ENCODE results near the gene ST7. TPM values are rescaled to one million over a fixed set of nuclear protein-coding genes. Genes with fewer than 3 reads are reported as not detected.

The ST7 gene
- total RNA-seq, 2 experiments from 2014 or later = 5.9 to 9.2 TPM

DNA sequence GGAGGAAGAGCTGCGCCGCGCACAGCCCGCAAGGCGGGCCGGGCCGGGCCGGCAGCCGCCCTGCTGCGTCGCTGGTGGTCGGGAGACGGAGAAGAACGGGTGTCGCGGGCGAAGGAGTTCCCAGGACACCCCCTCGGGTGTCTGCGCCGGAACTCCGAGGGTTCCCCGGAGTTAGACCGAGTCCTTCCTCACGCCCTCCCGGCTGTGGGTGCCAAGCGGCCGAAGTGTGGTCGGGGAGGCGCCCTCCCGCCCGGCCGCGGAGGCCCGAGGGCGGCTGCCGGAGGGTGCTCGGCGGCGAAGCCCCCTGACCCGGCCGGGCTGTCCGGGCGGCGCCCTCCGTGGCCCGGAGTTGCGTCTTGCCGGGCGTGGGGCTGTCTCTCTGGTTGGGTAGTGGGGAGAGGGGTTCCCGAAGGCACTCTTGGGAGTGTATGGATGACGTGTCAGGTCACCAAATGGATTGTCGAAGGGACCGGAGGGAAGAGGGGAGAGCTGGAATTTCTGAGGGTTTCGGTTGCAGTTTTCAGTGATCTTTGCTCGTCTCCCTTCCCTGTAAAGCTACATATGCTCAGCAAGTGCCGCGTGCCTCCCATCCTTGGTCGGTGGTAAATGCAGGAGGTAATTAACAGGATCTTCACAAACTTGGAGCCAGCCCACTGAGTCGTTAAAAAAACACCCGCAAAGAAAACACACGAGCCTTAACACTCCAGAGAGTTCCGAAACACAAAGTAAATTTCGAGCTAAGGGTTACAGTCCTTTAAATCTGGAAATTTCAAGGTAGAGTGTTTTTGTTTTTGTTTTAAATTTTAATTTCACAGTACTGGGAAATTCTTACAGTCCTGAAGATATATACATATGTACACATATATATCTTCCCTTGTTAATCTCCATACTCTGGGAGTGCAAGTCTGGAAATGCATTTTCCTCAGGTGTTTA is 871 bp downstream of the ST7 start:
- CTCF ChIA-PET = interaction anchor here (0.8 to 1.7 kb wide), 4 partner anchors 30 to 172 kb away, joined by 3 to 5 read pairs (median 4); no protein-coding TSS in a partner anchor
- TF ChIP-seq, protein P1, sequence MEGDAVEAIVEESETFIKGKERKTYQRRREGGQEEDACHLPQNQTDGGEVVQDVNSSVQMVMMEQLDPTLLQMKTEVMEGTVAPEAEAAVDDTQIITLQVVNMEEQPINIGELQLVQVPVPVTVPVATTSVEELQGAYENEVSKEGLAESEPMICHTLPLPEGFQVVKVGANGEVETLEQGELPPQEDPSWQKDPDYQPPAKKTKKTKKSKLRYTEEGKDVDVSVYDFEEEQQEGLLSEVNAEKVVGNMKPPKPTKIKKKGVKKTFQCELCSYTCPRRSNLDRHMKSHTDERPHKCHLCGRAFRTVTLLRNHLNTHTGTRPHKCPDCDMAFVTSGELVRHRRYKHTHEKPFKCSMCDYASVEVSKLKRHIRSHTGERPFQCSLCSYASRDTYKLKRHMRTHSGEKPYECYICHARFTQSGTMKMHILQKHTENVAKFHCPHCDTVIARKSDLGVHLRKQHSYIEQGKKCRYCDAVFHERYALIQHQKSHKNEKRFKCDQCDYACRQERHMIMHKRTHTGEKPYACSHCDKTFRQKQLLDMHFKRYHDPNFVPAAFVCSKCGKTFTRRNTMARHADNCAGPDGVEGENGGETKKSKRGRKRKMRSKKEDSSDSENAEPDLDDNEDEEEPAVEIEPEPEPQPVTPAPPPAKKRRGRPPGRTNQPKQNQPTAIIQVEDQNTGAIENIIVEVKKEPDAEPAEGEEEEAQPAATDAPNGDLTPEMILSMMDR (IDR thresholded peaks at IDR 0.05) = no peak
- H3K4me1 Mint-ChIP-seq (ENCODE audit: low read depth) = peaks cover 32% of the 10 kb centered on the region
- peak overlapping the region; percentile 93 for H3K4me3 Mint-ChIP-seq
- no peaks in the 10 kb centered on the region for H3K9me3 Mint-ChIP-seq
- peak overlapping the region; percentile 95 for H3K27ac Mint-ChIP-seq
- ATAC-seq (peak; percentile 11), DNase-seq (peak; percentile 29)
- POLR2A ChIA-PET = interaction anchor here (0.5 to 1.8 kb wide), 9 partner anchors 10 to 173 kb away, joined by 3 to 5 read pairs (median 3); no protein-coding TSS in a partner anchor
- H3K27me3 Mint-ChIP-seq = peaks cover 3% of the 10 kb centered on the region
- H3K36me3 Mint-ChIP-seq (ENCODE audit: low read depth) = peaks cover 5% of the 10 kb centered on the region
- intact Hi-C loops (cut with micrococcal nuclease) = no loop called here

DNA sequence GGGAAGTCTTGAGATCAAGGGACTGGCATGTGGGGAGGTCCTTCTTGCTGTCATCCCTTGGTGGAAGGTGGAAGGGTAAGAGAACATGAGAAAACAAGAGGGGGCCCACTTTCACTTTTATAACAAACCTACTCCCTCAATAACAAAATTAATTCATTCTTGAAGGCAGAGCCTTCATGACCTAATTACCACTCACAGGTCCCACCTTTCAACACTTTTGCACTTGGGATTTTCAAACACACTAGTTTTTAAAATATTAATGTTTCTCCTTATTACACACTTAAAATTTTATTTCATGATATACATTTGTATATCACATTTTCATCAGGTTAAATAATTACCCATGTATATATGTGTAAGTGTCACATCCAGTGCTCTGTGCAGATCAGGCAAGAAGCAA is 2.0 kb downstream of the ST7 start:
- ChIA-PET CTCF (no interaction called here), POLR2A (no interaction called here)
- Mint-ChIP-seq H3K4me1 (ENCODE audit: low read depth) (peaks cover 32% of the 10 kb centered on the region), H3K27me3 (peaks cover 3% of the 10 kb centered on the region), H3K4me3 (peak overlapping the region; percentile 93), H3K27ac (peak overlapping the region; percentile 6), H3K36me3 (ENCODE audit: low read depth) (peaks cover 5% of the 10 kb centered on the region), H3K9me3 (no peaks in the 10 kb centered on the region)
- ATAC-seq = no peak
- TF ChIP-seq, protein P1 (IDR thresholded peaks at IDR 0.05) = no peak
- no peak for DNase-seq
- intact Hi-C loops (cut with micrococcal nuclease) = no loop called here

DNA sequence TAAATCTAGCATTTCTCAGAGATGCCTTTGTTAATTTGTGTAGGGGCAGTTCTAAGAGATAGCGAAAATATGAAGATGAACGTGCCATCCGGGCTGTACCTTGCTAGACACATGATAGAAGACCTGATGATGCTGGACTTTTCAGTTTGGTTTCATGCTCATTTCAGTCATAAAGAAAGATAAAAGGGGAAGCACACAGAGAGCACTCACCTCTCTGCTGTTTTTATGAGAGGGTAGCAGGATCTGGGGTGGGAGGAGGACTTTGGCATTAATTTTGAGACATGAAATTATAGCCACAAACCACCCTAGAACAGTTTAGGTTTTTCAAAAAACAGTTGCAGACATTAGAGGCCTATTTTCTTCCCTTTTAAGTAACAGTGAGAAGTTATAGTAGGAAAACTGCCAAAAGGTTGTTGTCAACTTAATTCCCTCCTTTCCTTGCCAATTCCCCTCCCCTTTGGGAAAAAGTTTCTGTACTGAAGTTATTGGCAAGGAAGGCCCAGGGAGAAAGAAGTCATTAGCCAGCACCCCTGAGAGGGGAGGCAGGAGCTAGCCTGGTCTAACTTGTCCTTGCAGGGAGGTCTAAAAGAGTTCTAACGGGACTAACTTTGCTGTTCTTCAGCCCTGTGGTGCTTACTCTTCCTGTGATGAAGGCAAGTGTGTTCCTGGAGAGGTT is 2.6 kb downstream of the ST7 start:
- CTCF ChIA-PET = interaction anchor here (0.7 to 1.8 kb wide), 7 partner anchors 12 to 172 kb away, joined by 3 to 5 read pairs (median 3); no protein-coding TSS in a partner anchor
- ATAC-seq = peak; percentile 65
- peak; percentile 35 for DNase-seq
- Mint-ChIP-seq H3K4me1 (ENCODE audit: low read depth) (peaks cover 32% of the 10 kb centered on the region), H3K27ac (peak overlapping the region; percentile 61), H3K27me3 (peaks cover 3% of the 10 kb centered on the region), H3K36me3 (ENCODE audit: low read depth) (peaks cover 5% of the 10 kb centered on the region), H3K4me3 (peak overlapping the region; percentile 43), H3K9me3 (no peaks in the 10 kb centered on the region)
- TF ChIP-seq, protein P1 (IDR thresholded peaks at IDR 0.05) = no peak
- intact Hi-C loops (cut with micrococcal nuclease) = no loop called here
- POLR2A ChIA-PET = no interaction called here

DNA sequence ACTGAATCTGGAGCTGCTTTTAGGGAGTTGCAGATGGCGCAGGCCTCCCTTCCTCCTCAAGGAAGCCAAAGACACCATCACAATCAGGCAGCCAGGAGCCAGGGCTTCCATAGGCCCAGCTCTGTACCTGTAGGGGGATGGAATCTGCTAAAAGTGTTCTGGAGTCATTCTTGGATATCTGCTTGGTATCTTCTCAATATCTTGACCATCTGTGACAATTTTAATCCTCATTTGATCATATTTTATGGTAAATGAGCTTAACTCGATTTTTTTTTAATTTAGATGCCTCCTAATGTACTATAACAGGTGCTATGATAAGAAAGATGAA is 3.1 kb downstream of the ST7 start:
- Mint-ChIP-seq H3K27me3 (peaks cover 3% of the 10 kb centered on the region), H3K4me1 (ENCODE audit: low read depth) (peaks cover 32% of the 10 kb centered on the region), H3K36me3 (ENCODE audit: low read depth) (peaks cover 5% of the 10 kb centered on the region), H3K9me3 (no peaks in the 10 kb centered on the region), H3K4me3 (no peak overlapping the region), H3K27ac (peak overlapping the region; percentile 61)
- CTCF ChIA-PET = interaction anchor here (0.7 to 1.8 kb wide), 7 partner anchors 12 to 172 kb away, joined by 3 to 5 read pairs (median 3); no protein-coding TSS in a partner anchor
- DNase-seq (no peak), ATAC-seq (no peak)
- TF ChIP-seq, protein P1 (IDR thresholded peaks at IDR 0.05) = no peak
- POLR2A ChIA-PET = interaction anchor here (1.2 kb wide), 1 partner anchor 16 kb away, joined by 3 read pairs; no protein-coding TSS in a partner anchor
- intact Hi-C loops (cut with micrococcal nuclease) = no loop called here
